ENCODE measurements around the gene MYT1.
"Not testable (repeated sequence)": the region's sequence is repeated elsewhere in the genome, so short reads cannot be mapped to it uniquely, and the experiment has no call there.

Gene MYT1

GRCh38 chr20:64164123-64164836 lies at the start of gene MYT1:
MYT1 (plus strand) TSS chr20:64164452; CDS start chr20:64198862, 34,410 bp downstream.
- peak; percentile 87 for DNase-seq

DNA sequence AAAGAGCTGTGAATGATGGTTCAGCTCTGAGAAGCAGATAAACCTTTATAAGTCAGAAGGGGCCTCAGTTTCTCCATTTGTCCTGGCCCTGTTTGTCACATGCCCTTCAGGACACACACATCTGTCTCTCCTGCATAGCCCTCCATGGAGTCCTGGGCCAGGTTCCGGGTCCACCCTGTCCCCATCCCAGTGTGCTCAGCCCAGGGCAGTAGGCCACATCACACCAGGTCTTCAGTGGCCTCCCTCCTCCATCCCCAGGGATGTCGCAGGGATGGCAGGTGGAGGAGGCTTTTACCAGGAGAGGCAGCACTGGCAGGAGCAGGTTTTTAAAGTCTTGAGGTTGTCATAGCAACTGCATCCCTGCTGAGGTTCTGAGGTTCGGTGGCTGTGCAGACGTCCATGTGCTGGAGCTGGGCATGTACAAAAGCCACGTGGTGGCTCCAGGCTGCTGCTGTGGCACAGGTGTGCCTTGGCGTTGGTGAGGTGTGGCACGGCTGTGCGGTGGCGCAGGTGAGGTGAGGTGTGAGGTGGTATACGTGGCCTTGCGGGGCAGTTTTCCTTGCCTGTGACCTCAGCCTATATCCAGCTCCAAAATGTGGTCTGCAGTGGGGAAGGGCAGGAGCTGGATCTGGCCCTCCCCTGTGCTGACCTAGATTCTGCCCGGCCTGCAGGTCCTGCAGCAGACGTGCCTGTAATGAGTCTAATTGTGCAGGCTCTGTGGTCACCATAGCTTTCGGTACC lies 48.9 kb upstream of the MYT1 start:
- peak; percentile 46 for DNase-seq

DNA sequence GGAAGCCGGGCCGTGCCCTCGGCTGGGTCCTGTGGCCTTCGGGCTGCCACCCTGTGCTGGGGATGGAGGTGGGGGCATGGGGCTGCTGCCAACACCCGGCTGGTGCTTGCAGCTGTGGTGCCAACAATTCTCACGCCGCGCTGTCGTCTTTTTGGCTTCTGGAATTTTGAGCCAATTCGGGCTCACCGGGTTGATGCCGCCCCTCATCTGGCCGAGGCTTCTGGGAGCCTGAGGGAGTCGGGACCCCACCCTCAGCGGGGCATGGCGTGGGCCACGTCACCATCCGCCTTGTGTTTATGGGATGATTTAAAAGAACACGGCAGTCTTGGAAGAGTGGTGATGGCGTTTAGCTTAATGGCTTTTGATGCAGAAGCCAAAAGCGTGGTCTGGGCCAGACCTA lies 48.2 kb upstream of the MYT1 start:
- no peak for DNase-seq

GRCh38 chr20:64116541-64117431 lies 47.5 kb upstream of the MYT1 start:
- no peak for DNase-seq

DNA sequence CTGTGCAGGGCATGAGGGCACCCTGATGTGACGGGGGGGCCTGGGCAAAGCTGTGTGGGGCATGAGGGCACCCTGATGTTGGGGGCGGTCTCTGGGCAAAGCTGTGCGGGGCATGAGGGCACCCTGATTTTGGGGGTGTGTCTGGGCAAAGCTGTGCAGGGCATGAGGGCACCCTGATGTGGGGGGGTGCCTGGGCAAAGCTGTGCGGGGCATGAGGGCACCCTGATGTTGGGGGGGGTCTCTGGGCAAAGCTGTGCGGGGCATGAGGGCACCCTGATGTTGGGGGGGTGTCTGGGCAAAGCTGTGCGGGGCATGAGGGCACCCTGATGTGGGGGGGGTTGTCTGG lies 46.8 kb upstream of the MYT1 start:
- not testable (repeated sequence) for DNase-seq

GRCh38 chr20:64119301-64119680 lies 45.0 kb upstream of the MYT1 start:
- no peak for DNase-seq

DNA sequence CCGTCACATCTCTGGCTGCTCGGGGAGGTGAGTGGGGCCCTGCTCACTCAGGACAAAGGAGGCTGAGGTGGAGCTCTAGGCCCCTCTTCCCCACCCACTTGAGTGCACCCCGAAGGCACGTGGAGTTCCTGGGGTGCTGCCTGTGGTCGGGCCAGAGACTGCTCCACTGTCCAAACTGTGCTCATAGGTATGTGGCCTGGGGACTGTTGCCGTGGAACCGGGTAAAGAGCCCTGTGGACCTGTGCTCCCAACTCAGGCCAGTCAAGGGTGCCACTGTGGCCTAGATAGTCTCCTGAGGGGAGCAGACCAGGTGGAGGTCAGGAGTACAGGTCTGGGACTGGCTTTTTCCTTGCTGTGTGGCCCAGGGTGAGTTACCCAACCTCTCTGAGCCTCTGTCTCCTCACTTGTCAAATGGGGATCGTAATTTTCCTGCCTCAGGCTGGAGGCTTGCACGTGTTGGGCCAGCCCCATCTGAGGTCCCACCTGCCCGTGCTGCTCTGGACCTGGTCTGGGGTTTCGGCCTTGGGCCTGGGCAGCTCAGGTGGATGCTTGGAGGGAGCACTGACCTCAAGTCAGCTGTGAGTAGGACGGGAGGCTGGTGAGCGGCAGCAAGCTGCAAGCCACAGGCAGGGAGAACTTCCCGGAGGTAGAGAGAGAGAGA lies 44.4 kb upstream of the MYT1 start:
- no peak for DNase-seq

DNA sequence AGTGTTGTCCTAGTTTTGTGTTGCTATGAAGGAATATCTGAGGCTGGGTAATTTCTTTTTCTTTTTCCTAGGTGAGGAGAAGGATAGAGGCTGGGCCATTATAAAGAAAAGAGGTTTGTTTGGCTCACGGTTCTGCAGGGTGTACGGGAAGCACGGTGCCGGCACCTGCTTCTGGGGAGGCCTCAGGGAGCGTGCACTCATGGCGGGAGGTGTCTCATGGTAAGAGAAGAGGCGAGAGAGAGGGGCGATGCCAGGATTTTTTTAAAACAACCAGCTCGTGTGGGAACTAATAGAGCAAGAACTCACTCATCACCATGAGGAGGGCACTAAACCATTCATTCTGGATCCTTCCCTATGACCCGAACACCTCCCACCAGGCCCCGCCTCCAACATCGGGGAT lies 42.7 kb upstream of the MYT1 start:
- DNase-seq = peak; percentile 1

GRCh38 chr20:64122927-64123326 lies 41.3 kb upstream of the MYT1 start:
- not testable (repeated sequence) for DNase-seq

DNA sequence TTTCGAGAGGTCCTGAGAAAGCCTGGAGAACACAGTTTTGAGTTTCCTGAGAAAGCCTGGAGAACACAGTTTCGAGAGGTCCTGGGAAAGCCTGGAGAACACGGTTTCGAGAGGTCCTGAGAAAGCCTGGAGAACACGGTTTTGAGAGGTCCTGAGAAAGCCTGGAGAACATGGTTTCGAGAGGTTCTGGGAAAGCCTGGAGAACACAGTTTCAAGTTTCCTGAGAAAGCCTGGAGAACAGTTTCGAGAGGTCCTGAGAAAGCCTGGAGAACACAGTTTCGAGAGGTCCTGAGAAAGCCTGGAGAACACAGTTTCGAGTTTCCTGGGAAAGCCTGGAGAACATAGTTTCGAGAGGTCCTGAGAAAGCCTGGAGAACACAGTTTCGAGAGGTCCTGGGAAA lies 40.7 kb upstream of the MYT1 start:
- not testable (repeated sequence) for DNase-seq

- DNase-seq = no peak
These were observed 35.0 kb upstream of the MYT1 start for GRCh38 chr20:64129146-64129782.

GRCh38 chr20:64130271-64130670 lies 34.0 kb upstream of the MYT1 start:
- no peak for DNase-seq

- no peak for DNase-seq
These were observed 33.4 kb upstream of the MYT1 start for GRCh38 chr20:64130876-64131275.

DNA sequence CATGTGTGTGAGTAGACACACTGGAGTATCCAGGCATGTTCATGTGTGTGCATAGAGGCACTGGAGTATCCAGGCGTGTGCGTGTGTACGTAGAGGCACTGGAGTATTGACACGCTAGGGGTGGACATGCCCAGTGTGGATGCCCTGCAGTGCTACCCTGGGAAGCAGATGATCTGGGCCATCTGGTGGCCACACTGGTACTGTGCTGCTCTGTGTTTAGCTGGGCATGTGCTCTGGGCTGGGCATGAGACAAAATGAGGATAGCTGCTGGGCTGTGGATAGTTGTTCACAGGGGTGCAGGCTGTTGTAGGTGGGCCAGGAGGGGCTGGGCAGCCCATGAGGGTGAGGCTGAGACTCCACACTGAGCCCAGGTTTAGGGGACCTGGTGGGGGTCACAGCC lies 32.8 kb upstream of the MYT1 start:
- no peak for DNase-seq

GRCh38 chr20:64133951-64134407 lies 30.3 kb upstream of the MYT1 start:
- no peak for DNase-seq

DNA sequence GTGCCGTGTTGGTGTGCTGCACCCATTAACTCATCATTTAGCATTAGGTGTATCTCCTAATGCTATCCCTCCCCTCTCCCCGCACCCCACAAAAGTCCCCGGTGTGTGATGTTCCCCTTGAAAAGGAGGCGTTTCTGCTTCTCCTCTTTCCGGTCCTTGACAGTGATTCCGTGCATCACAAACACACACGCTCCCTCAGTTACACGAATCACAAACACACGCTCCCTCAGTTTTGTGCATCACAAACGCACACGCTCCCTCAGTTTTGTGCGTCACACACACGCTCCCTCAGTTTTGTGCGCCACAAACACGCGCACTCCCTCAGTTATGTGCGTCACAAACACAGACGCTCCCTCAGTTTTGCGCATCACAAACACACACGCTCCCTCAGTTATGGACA lies 29.5 kb upstream of the MYT1 start:
- not testable (repeated sequence) for DNase-seq

DNA sequence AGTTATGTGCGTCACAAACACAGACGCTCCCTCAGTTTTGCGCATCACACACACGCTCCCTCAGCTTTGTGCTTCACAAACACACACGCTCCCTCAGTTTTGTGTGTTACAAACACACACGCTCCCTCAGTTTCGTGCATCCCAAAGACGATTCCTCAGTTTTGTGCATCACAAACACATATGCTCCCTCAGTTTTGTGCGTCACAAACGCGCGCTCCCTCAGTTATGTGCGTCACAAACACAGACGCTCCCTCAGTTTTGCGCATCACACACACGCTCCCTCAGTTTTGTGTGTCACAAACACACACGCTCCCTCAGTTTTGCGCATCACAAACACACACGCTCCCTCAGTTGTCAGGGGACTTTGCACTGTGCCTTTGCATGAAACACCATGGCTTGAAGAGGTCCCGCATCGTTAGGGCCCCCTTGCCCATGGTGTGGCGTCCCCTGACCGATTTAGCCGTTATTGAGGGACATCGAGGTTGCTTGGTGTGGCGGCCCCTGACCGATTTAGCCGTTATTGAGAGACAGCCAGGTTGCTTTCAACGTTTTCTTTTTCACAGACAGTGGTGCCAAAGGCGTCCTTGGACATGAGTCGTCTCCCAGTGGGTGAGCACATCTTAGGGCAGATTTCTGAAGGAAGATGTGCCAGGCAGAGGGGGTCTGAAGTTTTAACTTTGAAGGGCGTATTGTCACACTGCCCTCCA lies 28.1 kb upstream of the MYT1 start:
- no peak for DNase-seq

DNA sequence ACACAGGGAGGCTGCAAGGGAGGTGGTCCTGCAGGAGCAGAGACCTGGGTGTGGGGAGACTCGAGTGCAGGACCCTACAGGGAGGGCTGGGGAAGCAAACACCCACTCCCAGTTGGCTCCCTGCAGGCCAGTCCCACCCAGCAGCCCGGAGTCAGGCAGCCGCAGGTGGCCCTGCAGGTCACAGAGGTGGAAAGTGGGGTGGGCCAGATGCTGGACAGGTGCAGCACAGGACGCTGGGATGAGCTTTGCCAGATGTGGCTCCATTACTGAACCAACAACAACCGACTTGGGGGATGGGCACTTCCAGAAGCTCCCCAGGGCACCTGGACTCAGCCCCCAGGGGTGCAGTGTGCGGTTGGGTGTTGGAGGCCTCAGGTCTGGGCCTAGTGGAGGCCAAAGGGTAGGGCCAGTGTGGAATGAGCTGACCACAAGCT lies 26.6 kb upstream of the MYT1 start:
- no peak for DNase-seq

GRCh38 chr20:64138276-64138815 lies 25.9 kb upstream of the MYT1 start:
- no peak for DNase-seq

GRCh38 chr20:64139199-64140060 lies 24.8 kb upstream of the MYT1 start:
- no peak for DNase-seq
